Ishikawa (cell line): Measurements from ENCODE around the gene ETHE1.
A peak's percentile ranks its signal among the peaks of the same experiment; 100 is the strongest.

Source experiments
- CEBPB ChIP-seq: IDR thresholded peaks from 2 replicates; pipeline ENCODE4 v1.6.1; 2012
- CREB1 ChIP-seq: IDR thresholded peaks from 2 replicates; pipeline ENCODE4 v1.6.1; 2012; ENCODE audit warnings: low read depth
- EGR1 ChIP-seq: IDR thresholded peaks from 2 replicates; pipeline ENCODE4 v1.6.1; 2012
- EP300 ChIP-seq: IDR thresholded peaks from 2 replicates; pipeline ENCODE4 v1.6.1; 2012; ENCODE audit warnings: borderline replicate concordance
- FOXM1 ChIP-seq: IDR thresholded peaks from 2 replicates; pipeline ENCODE4 v1.6.1; 2012; ENCODE audit warnings: low read depth, borderline replicate concordance
- NFIC ChIP-seq: IDR thresholded peaks from 2 replicates; pipeline ENCODE4 v1.6.1; 2012
- RAD21 ChIP-seq: IDR thresholded peaks from 2 replicates; pipeline ENCODE4 v1.6.1; 2012; ENCODE audit warnings: low read depth
- REST ChIP-seq: IDR thresholded peaks from 2 replicates; pipeline ENCODE4 v1.6.1; 2012; ENCODE audit warnings: low read depth, mild to moderate bottlenecking
- TAF1 ChIP-seq: IDR thresholded peaks from 2 replicates; pipeline ENCODE4 v1.6.1; 2012; ENCODE audit warnings: low read depth, mild to moderate bottlenecking
- TCF12 ChIP-seq: IDR thresholded peaks from 2 replicates; pipeline ENCODE4 v1.6.1; 2012; ENCODE audit warnings: low read depth
- TEAD4 ChIP-seq: IDR thresholded peaks from 2 replicates; pipeline ENCODE4 v1.6.1; 2012
- USF1 ChIP-seq: IDR thresholded peaks from 2 replicates; pipeline ENCODE4 v1.6.1; 2012
- YY1 ChIP-seq: IDR thresholded peaks from 2 replicates; pipeline ENCODE4 v1.6.1; 2012; ENCODE audit warnings: low read depth
- ZBTB7A ChIP-seq: IDR thresholded peaks from 2 replicates; pipeline ENCODE4 v1.6.1; 2012; ENCODE audit warnings: low read depth
- TF ChIP-seq, protein P1 (sequence below): IDR thresholded peaks from 2 replicates; pipeline ENCODE4 v1.6.1; 2012

ETHE1 gene

DNA sequence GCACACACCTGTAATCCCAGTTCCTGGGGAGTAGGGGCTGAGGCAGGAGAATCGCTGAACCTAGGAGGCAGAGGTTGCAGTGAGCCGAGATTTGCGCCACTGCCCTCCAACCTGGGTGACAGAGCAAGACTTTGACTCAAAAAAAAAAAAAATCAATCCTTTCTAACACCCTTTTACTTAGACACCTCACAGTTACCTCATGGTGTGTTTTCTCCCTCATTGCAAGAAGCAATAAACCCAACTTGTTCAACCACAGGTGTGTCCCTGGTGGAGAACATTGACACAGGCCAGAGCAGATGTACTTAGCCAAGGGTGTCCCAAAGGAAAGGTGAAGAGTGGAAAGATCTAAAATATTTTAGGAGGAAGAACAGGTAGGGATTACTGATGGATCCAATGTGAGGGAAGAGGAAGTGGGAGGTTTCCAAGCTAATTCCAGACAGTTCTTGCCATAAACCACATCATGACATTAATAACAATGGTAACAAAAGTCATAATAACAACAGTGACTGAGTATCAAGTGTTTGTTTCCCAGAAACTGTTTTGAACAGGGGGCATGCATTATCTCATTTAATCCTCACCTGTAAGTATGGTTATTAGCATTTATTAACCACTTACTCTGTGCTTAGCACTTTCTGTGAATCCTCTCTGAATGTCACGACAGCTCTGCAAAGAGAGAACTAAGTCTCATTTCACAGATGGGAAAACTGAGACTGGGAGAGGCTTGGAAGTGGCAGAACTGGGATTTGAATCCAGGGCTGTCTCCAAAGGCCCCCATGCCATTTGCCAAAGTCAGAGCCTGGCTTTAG is 58.4 kb downstream of the ETHE1 start:
- no peak for TF ChIP-seq CEBPB
- TF ChIP-seq EGR1, result no peak

- no peak for TF ChIP-seq NFIC
- peak; percentile 54; the same call in 1 of the 2 replicates for TF ChIP-seq CEBPB
Measured at GRCh38 chr19:43467730-43468129, 59.3 kb downstream of the ETHE1 start.

GRCh38 chr19:43467276-43467675 is 59.7 kb downstream of the ETHE1 start:
- TF ChIP-seq CEBPB (no peak), TCF12 (no peak), ZBTB7A (no peak), EP300 (no peak), TAF1 (no peak), FOXM1 (no peak), YY1 (no peak), REST (no peak), TEAD4 (no peak), NFIC (no peak)
- TF ChIP-seq, protein P1, sequence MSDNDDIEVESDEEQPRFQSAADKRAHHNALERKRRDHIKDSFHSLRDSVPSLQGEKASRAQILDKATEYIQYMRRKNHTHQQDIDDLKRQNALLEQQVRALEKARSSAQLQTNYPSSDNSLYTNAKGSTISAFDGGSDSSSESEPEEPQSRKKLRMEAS, result no peak

DNA sequence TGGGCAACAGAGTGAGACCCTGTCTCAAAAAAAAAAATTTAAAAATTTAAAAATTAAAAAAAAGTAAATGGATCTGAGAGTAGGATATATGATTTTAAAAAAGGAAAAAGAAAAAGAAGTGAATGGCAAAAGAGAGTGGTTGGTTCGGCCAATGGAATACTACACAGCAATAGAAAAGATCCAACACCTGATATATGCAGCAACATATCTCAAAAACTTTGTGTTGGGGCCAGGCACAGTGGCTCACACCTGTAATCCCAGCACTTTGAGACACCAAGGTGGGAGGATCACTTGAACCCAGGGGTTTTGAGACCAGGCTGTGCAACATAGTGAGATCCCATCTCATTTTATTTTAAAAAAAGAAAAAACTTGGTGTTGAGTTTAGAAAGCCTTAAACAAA is 60.2 kb downstream of the ETHE1 start:
- TF ChIP-seq YY1 (no peak), RAD21 (no peak), CREB1 (no peak), NFIC (no peak), EGR1 (no peak), USF1 (no peak), CEBPB (no peak), FOXM1 (no peak), TEAD4 (no peak), TCF12 (no peak)
- TF ChIP-seq, protein P1, result no peak

DNA sequence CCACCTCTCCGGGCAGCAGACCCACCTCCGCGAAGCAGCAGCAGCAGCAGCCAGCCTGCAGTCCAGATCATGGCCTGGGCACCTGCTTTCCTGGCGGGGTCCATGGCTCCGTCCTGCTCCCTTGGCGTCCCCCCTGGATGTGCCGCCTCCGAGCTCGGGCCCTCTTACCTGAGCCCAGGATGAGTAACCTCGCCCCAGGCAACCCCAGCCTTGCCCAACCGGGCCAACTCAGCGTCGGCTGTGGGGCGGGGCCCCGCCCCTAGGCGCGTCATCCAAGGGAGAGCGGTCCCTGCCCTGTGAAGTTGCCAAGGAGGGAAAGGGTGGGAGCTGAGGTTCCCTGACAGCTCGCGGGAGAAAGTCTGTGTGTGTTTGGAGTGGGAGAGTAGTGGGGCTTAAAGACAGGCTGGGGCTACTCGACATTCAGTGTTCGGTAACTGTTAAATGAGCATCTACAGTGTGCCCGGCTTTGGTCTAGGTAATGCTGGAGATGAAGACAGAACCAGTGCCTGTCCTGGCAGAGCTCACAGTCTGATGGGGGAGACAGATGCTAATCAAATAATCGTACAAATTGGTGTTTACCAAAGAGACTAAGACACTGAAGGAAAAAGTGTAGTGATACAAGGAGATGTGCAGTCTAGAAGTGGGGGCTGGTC is 61.4 kb downstream of the ETHE1 start, which contains the start of gene LYPD3:
LYPD3 (minus strand) TSS at position 141 of the 653 bp plus-strand sequence; CDS start at position 104, 37 bp downstream.
- TF ChIP-seq, protein P1, result no peak
- TF ChIP-seq ZBTB7A (no peak), REST (no peak), RAD21 (no peak)

DNA sequence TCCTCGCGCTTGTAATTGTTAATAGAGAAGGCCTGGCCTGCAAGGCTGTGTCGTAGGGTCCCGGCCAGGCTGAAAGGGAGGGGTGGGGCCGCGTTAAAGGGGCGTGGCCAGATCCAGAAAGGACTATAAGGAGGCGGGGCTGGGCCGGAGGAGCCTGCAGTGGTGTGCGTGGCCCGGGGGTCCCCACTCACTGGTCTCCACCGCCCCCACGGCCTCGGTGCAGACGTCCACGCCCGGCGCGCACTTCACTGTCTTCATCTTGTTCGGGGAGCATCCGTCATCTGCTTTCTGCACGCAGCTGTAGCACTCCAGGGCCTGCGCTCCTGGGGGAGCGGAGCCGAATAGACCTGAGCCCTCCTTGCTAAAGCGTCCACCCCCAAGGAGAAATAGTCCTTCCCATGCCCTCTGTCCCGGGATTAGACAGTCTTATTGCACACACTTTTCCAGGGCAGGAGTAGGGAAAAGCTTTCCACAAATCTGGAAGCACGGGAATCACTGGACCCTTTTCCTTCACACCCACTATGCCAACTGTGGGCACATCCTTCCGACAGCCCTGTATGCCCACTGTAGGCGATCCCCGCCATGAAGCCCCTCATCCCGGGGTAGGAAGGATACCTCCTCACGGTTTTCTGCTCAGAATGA is 62.7 kb downstream of the ETHE1 start:
- TF ChIP-seq RAD21 (no peak), TAF1 (no peak), ZBTB7A (peak; percentile 65; the same call in 1 of the 2 replicates)
